Gastroesophageal sphincter (tissue), 4 donors: ENCODE data around the gene TMEM123. TPM values are rescaled to one million over a fixed set of nuclear protein-coding genes. Genes with fewer than 3 reads are reported as not detected.

Experiments used
- ATAC-seq: fragments of 150-250 bp; one replicate; pipeline ENCODE4 v1.9.1; 2016; ENCODE audit warnings: mild to moderate bottlenecking, moderate library complexity
- H3K27ac ChIP-seq, 4 donors: fragments of 200-600 bp; sonication (generic) in 3 of 4; 1 replicate in 3 of 4; 2 replicates in 1 of 4; pipeline ENCODE4 v1.5.1; 2016 to 2019
- H3K27me3 ChIP-seq: fragments of 200-600 bp; sonication (generic); one replicate; pipeline ENCODE4 v1.5.1; 2019
- H3K36me3 ChIP-seq, 2 donors: fragments of 200-600 bp; sonication (generic); one replicate each; pipeline ENCODE4 v1.5.1; 2019; ENCODE audit warnings: control low read depth in 1 of 2
- H3K4me1 ChIP-seq, 3 donors: fragments of 200-600 bp; sonication (generic); 1 replicate in 2 of 3; 2 replicates in 1 of 3; pipeline ENCODE4 v1.5.1; 2016 to 2019; ENCODE audit warnings: control low read depth in 2 of 3
- H3K4me3 ChIP-seq, 2 donors: fragments of 200-600 bp; sonication (generic); one replicate each; pipeline ENCODE4 v1.5.1; 2019; ENCODE audit warnings: mild to moderate bottlenecking in 1 of 2, moderate library complexity in 1 of 2
- H3K9me3 ChIP-seq, 3 donors: fragments of 200-600 bp; sonication (generic); one replicate each; pipeline ENCODE4 v1.5.1; 2017 to 2019; ENCODE audit warnings: control low read depth in 2 of 3
- EP300 ChIP-seq: sonication (generic); formaldehyde crosslinking; IDR thresholded peaks from one replicate; pipeline ENCODE4 v1.6.1; 2017; ENCODE audit warnings: antibody characterized with exemption, mild to moderate bottlenecking
- POLR2A ChIP-seq, 2 donors: fragments of 450-650 bp; IDR thresholded peaks; one replicate each; pipeline ENCODE4 v1.6.1; 2017; ENCODE audit warnings: antibody characterized with exemption in 2 of 2, mild to moderate bottlenecking in 2 of 2, moderate library complexity in 1 of 2
- POLR2AphosphoS5 ChIP-seq: sonication (generic); formaldehyde crosslinking; IDR thresholded peaks from one replicate; pipeline ENCODE4 v1.6.1; 2017; ENCODE audit warnings: antibody characterized with exemption
- WGBS, 2 donors: methylation state at CpG; one replicate each; pipeline ENCODE4 v1.1.5; 2018; ENCODE audit warnings: low coverage in 1 of 2; 5-methylcytosine and 5-hydroxymethylcytosine counted together
- total RNA-seq, 4 donors: library from RNA; depleted of rRNA; stranded (reverse); fragments of >200 nt; gene quantifications; one replicate each; pipeline ENCODE4 v1.1.0, GENCODE V29; 2016
- TF ChIP-seq, protein P1 (sequence below), 4 experiments: fragments of 200-600 bp in 2 of 4; fragments of 450-650 bp in 2 of 4; sonication (generic) in 1 of 4; IDR thresholded peaks; one replicate each; pipeline ENCODE4 v1.5.1; 2017 to 2019; ENCODE audit warnings: antibody characterized with exemption in 4 of 4, mild to moderate bottlenecking in 2 of 4, moderate library complexity in 2 of 4

The TMEM123 gene
- total RNA-seq, 4 donors from 2014 or later: 87.6 to 141 (median 101) TPM

DNA sequence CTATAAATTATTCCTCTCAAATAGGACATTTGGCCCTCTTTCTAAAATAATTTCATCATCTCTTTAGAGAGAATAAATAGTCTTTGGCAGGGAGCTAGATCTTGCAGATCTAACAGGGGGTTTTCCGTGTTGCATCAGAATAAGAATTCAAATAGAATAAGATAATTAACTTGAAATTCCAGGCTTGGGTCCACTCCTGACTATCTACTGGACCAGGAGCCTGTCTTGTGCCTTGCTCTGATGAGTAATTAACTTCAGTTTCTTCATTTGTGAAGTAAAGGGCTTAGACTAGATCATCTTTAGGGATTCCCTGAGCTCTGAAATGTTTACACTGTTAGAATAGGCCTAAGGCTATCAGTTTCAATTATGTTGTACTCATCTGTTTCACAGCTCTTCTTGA is 23.5 kb upstream of the TMEM123 start:
- 50% methylated on average over 1 of the region's 1 CpG for WGBS, 2 donors

DNA sequence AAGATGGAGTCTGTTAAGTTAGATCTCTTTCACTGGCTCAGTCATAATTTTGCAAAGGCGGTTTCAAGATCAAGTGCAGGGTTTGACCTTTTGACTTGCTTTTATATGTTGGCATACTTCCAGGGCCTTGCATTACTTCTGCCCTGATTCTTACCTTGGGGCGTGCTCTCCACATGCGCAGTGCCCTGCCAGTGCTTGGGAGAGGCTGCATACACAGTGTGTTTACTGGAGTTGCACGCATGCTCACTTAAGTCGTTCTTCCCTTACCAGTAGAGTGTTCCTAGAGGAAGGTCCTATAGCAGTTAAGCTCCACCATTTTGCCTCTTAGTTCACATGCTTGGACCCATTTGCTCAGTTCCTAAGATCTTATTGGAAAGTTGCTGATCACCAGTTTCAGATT is 21.0 kb upstream of the TMEM123 start:
- 93% methylated on average over 5 of the region's 5 CpGs; no CpG with 5 or more reads in 1 of the 2 donors for WGBS, 2 donors
- TF ChIP-seq, protein P1, sequence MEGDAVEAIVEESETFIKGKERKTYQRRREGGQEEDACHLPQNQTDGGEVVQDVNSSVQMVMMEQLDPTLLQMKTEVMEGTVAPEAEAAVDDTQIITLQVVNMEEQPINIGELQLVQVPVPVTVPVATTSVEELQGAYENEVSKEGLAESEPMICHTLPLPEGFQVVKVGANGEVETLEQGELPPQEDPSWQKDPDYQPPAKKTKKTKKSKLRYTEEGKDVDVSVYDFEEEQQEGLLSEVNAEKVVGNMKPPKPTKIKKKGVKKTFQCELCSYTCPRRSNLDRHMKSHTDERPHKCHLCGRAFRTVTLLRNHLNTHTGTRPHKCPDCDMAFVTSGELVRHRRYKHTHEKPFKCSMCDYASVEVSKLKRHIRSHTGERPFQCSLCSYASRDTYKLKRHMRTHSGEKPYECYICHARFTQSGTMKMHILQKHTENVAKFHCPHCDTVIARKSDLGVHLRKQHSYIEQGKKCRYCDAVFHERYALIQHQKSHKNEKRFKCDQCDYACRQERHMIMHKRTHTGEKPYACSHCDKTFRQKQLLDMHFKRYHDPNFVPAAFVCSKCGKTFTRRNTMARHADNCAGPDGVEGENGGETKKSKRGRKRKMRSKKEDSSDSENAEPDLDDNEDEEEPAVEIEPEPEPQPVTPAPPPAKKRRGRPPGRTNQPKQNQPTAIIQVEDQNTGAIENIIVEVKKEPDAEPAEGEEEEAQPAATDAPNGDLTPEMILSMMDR (IDR thresholded peaks at IDR 0.05): no peak
- TF ChIP-seq EP300: no peak
- no peak for TF ChIP-seq POLR2AphosphoS5
- no peak for TF ChIP-seq POLR2A (IDR thresholded peaks at IDR 0.05)
- Histone ChIP-seq H3K27me3 (no peaks in the 10 kb centered on the region), H3K4me1 (peaks cover 0 to 11% (median 0%) of the 10 kb centered on the region in 3 donors), H3K27ac (no peak overlapping the region), H3K9me3 (no peaks in the 10 kb centered on the region), H3K36me3 (no peaks in the 10 kb centered on the region), H3K4me3 (no peak overlapping the region)
- no peak for ATAC-seq

More for the DNA sequence above, 23.5 kb upstream of the TMEM123 start:
- ATAC-seq: no peak
- no peak overlapping the region for H3K4me3 ChIP-seq
- no peaks in the 10 kb centered on the region for H3K36me3 ChIP-seq
- H3K4me1 ChIP-seq: no peaks in the 10 kb centered on the region
- TF ChIP-seq EP300: no peak
- TF ChIP-seq, protein P1 (IDR thresholded peaks at IDR 0.05): no peak
- no peak for TF ChIP-seq POLR2AphosphoS5
- no peak for TF ChIP-seq POLR2A (IDR thresholded peaks at IDR 0.05)
- H3K9me3 ChIP-seq: no peaks in the 10 kb centered on the region
- H3K27ac ChIP-seq: no peak overlapping the region
- H3K27me3 ChIP-seq: no peaks in the 10 kb centered on the region

DNA sequence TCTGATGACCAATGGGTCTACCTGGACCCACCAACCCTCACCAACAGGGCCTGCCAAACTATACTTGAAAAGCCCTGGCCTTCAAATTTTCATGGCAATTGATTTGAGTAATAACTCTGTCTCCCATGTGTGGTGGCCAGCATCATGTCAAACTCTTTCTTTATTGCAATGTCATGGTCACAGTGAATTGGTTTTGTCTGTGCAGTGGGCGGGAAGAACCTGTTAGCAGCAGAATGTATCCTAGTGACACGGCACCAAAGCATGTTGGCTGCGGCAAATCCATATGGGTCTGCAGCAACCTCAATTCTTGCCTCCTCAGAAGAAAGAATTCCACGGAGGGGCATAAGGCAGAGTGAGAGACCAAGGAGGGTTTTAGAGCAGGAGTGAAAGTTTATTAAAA is 19.6 kb upstream of the TMEM123 start:
- H3K27me3 ChIP-seq: no peaks in the 10 kb centered on the region
- H3K9me3 ChIP-seq: no peaks in the 10 kb centered on the region
- H3K36me3 ChIP-seq: no peaks in the 10 kb centered on the region
- TF ChIP-seq POLR2AphosphoS5 (no peak), EP300 (no peak), POLR2A (IDR thresholded peaks at IDR 0.05) (no peak)
- TF ChIP-seq, protein P1 (IDR thresholded peaks at IDR 0.05): no peak
- H3K27ac ChIP-seq: no peak overlapping the region
- no peak overlapping the region for H3K4me3 ChIP-seq
- no peak for ATAC-seq
- peaks cover 0 to 19% (median 0%) of the 10 kb centered on the region in 3 donors for H3K4me1 ChIP-seq
- WGBS, 2 donors: 100% methylated on average over 2 of the region's 4 CpGs; no CpG with 5 or more reads in 1 of the 2 donors

DNA sequence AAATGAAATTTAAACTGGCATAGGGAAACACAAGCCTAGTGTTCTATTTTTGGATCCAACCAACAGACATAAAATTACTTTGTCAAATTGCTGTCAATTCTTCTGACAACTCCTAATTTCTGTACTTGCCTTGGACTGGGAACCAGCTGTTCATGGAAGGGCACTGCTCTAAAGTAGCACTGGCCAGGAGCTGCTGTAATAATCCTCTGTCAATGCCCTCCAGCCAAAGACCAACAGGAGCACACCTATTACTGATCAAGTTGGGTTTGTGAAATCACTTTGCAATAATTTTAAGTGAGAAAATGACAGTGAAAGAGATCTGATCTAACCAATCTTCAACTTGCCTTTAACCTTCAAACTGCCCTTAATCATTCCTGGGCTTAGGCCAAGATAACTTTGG is 18.9 kb upstream of the TMEM123 start:
- Histone ChIP-seq H3K27ac (no peak overlapping the region), H3K9me3 (no peaks in the 10 kb centered on the region), H3K4me3 (no peak overlapping the region), H3K36me3 (no peaks in the 10 kb centered on the region), H3K27me3 (no peaks in the 10 kb centered on the region), H3K4me1 (peaks cover 0 to 19% (median 0%) of the 10 kb centered on the region in 3 donors)
- no peak for ATAC-seq
- no peak for TF ChIP-seq POLR2A (IDR thresholded peaks at IDR 0.05)

DNA sequence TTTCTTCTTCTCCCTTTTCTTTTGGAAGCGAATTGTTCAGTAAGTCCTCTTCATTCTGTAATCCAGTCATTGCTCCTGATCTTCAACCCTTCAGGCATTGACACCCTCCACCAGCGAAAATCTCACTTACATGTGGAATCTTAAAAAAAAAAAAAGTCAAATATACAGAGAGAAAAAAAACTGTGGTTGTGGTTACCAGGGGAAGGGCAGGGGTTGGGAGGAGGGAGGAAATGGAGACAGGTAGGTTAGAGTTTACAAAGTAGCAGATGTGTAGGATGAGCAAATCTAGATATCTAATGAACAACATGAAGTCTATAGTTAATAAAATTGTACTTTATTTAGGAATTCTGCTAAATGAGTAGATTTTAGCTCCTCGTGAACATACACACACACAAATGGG is 17.7 kb upstream of the TMEM123 start:
- Histone ChIP-seq H3K36me3 (no peaks in the 10 kb centered on the region), H3K9me3 (no peaks in the 10 kb centered on the region), H3K4me1 (peaks cover 0 to 19% (median 0%) of the 10 kb centered on the region in 3 donors), H3K4me3 (no peak overlapping the region), H3K27me3 (no peaks in the 10 kb centered on the region), H3K27ac (no peak overlapping the region)
- WGBS, 2 donors: 88 to 98% methylated on average over 1 to 3 of the region's 3 CpGs
- TF ChIP-seq POLR2AphosphoS5 (no peak), EP300 (no peak), POLR2A (IDR thresholded peaks at IDR 0.05) (no peak)
- TF ChIP-seq, protein P1 (IDR thresholded peaks at IDR 0.05): no peak
- ATAC-seq: no peak
